GM10266 (cell line): Measurements from ENCODE around the gene TOB1.
"Not testable (repeated sequence)": the region's sequence is repeated elsewhere in the genome, so short reads cannot be mapped to it uniquely, and the experiment has no call there.

Experiments used
- DNase-seq: peaks from one replicate; pipeline ENCODE4 v3.0.0; 2012; ENCODE audit errors: extremely low spot score
- TF ChIP-seq, protein P1 (sequence below): IDR thresholded peaks from 2 replicates; pipeline ENCODE4 v1.5.1; 2012; ENCODE audit warnings: mild to moderate bottlenecking, low read depth; ENCODE audit not compliant: control insufficient read depth, insufficient read depth; ENCODE audit errors: missing control alignments

TOB1 gene

DNA sequence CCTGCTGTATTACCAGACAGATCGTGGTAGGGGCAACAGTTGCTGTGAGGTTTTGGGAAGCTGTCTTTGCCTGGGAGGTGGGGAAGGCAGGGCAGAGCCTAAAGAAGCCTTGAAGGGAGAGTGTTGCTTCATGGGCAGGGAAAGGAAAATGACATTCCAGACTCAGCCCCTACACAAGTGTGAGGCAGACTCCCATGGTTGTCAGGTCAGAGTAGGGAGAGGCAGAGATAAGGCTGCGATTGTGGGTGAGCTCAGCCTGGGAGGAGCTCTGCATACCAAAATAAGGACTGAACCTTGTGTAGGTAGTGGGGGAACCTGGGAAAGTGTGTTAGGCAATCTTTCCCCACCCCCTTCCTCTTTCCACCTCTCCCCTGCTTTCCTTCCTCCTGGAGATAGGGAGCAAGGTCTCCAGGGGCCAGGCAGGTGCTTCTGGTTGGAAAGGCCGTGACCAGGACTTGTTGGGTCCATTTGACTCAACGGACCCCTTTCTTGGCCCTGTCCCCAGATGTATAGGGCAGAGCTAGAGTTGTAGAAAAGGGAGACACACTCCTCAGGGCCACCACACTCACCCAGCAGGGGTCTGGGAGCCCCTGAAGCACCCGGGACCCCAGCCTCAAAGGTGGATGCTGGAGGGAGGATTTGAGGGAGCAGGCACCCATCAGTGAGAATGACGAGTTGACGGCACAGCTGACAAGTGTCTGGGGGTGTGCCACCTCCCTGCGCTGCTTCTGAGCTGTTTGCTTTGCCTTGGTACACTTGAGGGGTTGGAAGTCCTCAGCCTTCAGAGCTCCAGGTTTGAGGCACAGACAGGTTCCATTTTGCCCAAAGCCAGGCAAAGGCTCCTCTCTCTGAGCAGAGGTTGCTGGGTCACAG is 18.5 kb upstream of the TOB1 start:
- TF ChIP-seq, protein P1, sequence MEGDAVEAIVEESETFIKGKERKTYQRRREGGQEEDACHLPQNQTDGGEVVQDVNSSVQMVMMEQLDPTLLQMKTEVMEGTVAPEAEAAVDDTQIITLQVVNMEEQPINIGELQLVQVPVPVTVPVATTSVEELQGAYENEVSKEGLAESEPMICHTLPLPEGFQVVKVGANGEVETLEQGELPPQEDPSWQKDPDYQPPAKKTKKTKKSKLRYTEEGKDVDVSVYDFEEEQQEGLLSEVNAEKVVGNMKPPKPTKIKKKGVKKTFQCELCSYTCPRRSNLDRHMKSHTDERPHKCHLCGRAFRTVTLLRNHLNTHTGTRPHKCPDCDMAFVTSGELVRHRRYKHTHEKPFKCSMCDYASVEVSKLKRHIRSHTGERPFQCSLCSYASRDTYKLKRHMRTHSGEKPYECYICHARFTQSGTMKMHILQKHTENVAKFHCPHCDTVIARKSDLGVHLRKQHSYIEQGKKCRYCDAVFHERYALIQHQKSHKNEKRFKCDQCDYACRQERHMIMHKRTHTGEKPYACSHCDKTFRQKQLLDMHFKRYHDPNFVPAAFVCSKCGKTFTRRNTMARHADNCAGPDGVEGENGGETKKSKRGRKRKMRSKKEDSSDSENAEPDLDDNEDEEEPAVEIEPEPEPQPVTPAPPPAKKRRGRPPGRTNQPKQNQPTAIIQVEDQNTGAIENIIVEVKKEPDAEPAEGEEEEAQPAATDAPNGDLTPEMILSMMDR, result no peak

DNA sequence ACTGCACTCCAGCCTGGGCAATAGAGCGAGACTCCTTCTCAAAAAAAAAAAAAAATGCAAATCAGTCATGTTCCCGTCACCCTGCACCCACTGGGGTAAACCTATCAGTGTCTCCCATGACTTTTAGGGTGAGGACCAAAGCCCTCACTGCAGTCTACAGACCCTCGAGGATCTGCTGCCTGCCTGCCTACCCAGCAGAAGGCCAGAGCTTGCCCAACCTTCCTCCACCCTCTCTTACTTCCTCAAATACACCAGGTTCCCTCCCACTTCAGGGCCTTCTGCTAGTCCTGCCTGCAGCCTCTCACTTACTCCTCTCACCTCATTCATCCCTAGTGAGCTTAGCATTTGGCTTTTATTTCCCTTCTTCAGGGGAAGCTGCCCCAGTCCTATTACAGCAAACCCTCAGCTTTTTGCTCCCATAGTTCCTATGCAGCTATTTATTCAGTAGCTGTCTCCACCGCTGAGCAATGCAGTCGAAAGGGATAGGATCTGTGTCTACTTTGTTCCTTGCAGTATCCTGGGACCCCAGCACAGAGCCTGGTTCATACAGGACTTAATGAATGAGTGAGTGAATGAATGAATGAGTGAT is 17.8 kb upstream of the TOB1 start:
- DNase-seq, result no peak
- TF ChIP-seq, protein P1, result no peak

More for the DNA sequence above, 18.5 kb upstream of the TOB1 start:
- DNase-seq, result no peak

DNA sequence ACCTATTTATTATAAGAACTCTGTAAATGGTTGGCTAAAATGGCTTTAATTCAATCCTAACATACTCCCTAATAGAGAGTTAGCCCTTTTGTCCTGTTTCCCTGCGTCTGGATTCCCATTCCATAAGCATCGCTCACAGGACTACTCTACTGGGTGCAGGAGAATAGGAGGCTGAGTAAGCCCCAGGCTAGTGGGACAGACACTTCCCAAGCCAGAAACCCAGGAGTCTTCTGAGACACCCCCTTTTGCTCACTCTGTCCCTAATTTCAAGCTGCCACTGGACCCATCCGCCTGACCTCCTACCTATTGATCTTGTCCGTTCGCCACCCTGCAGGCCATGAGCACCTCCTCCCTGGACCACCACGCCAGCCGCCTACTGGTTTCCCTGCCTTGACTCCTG is 16.7 kb upstream of the TOB1 start:
- DNase-seq, result no peak
- TF ChIP-seq, protein P1, result no peak

DNA sequence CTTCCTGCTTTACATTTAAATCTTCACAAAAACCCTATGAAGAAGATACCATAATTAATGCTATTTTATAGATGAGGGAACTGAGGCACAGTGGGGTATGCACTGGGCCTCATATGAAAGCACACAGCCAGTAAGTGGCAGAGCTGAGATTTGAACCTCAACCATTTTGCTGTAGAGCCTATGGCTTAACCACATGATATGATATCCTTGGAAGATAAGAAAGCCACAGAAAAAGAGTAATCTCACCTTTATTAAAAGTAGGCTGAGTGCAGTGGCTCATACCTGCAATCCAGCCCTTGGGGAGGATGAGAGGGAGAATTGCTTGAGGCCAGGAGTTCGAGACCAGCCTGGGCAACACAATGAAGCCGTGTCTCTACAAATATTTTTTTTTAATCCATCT is 15.0 kb upstream of the TOB1 start:
- TF ChIP-seq, protein P1, result no peak
- DNase-seq, result no peak

DNA sequence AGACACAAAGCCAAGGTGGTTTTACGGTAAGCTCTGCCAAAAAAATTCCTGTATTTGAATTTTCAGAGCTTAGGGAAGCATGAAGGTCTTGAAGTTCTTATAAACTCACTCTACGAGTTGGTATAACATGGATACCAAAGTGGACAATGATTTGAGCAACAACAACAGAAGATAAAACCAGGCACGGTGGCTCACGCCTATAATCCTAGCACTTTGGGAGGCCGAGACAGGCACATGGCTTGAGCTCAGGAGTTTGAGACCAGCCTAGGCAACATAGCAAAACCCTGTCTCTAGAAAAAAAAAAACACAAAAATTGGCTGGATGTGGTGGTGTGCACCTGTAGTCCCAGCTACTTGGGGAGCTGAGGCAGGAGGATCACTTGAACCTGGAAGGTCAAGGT is 12.9 kb upstream of the TOB1 start:
- TF ChIP-seq, protein P1, result no peak

DNA sequence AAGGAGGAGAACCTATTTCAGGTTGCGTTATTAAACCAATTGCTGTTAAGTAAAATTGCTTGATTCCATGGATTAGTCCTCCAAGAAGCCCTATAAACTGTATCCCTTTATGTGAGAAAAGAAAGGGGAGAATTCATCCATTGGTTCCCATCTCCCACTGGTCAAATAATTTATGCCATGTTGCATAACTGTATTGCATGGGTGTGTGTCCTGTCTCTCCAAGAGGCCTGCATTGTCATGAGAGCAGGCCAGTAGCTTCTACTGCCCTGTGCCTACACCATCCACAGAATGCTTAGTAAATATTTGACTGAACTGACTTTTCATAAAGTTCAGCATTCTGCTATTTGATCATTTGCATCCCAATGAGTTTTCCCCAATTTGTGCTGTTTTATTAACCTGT is 11.7 kb upstream of the TOB1 start:
- no peak for DNase-seq
- TF ChIP-seq, protein P1, result no peak

More for the DNA sequence above, 12.9 kb upstream of the TOB1 start:
- no peak for DNase-seq

DNA sequence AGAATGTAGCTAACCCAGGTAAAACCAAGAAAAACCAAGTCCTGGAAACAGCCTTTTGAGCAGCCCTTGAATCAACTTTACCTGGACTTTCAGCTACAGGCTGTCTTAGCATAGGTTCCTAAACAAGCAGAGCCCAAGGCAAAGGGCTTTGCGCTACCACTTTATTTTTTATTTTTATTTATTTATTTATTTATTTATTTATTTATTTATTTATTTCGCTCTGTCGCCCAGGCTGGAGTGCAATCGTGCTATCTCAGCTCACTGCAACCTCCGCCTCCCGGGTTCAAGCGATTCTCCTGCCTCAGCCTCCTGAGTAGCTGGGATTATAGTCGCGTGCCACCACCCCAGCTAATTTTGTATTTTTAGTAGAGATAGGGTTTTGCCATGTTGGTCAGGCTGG is 10.9 kb upstream of the TOB1 start:
- not testable (repeated sequence) for DNase-seq
